Femur (tissue), 1 donor: ENCODE results near the gene NINL.
"Not testable (repeated sequence)": the region's sequence is repeated elsewhere in the genome, so short reads cannot be mapped to it uniquely, and the experiment has no call there.

Experiments
- DNase-seq: peaks from one replicate; pipeline ENCODE4 v3.0.0-alpha.2; 2017

NINL gene

GRCh38 chr20:25532015-25532751 lies 53.1 kb downstream of the NINL start:
- DNase-seq = no peak

GRCh38 chr20:25529295-25529951 lies 55.9 kb downstream of the NINL start:
- no peak for DNase-seq

- DNase-seq = no peak
These were observed 57.4 kb downstream of the NINL start for GRCh38 chr20:25527949-25528348.

- DNase-seq = no peak
These were observed 58.9 kb downstream of the NINL start for GRCh38 chr20:25526446-25526845.

GRCh38 chr20:25525867-25526266 lies 59.5 kb downstream of the NINL start:
- DNase-seq = no peak

- no peak for DNase-seq
These were observed 60.0 kb downstream of the NINL start for GRCh38 chr20:25525295-25525694.

GRCh38 chr20:25521382-25521781 lies 63.9 kb downstream of the NINL start:
- no peak for DNase-seq

GRCh38 chr20:25517124-25517523 lies 68.2 kb downstream of the NINL start:
- DNase-seq = no peak

- DNase-seq = no peak
These were observed 70.5 kb downstream of the NINL start for GRCh38 chr20:25514747-25515340.

GRCh38 chr20:25514195-25514594 lies 71.1 kb downstream of the NINL start:
- no peak for DNase-seq

GRCh38 chr20:25512709-25513108 lies 72.6 kb downstream of the NINL start:
- DNase-seq = no peak

GRCh38 chr20:25511183-25511582 lies 74.1 kb downstream of the NINL start:
- DNase-seq = no peak

- no peak for DNase-seq
These were observed 74.6 kb downstream of the NINL start for GRCh38 chr20:25510721-25511120.

- no peak for DNase-seq
These were observed 75.1 kb downstream of the NINL start for GRCh38 chr20:25510202-25510601.

- no peak for DNase-seq
These were observed 76.2 kb downstream of the NINL start for GRCh38 chr20:25509084-25509483.

GRCh38 chr20:25508083-25508770 lies 77.1 kb downstream of the NINL start:
- peak; percentile 40 for DNase-seq

- no peak for DNase-seq
These were observed 77.8 kb downstream of the NINL start for GRCh38 chr20:25507385-25508082.

- no peak for DNase-seq
These were observed 80.8 kb downstream of the NINL start for GRCh38 chr20:25504366-25505135.

GRCh38 chr20:25503936-25504335 lies 81.4 kb downstream of the NINL start:
- DNase-seq = no peak

GRCh38 chr20:25503051-25503639 lies 82.2 kb downstream of the NINL start:
- DNase-seq = not testable (repeated sequence)

- no peak for DNase-seq
These were observed 84.4 kb downstream of the NINL start for GRCh38 chr20:25500880-25501351.
